ENCODE measurements around the gene NFIL3. TPM values are rescaled to one million over a fixed set of nuclear protein-coding genes. Genes with fewer than 3 reads are reported as not detected.

The NFIL3 gene
- total and polyA plus RNA-seq, 2 experiments from 2014 or later: 4.1 to 7.5 TPM

DNA sequence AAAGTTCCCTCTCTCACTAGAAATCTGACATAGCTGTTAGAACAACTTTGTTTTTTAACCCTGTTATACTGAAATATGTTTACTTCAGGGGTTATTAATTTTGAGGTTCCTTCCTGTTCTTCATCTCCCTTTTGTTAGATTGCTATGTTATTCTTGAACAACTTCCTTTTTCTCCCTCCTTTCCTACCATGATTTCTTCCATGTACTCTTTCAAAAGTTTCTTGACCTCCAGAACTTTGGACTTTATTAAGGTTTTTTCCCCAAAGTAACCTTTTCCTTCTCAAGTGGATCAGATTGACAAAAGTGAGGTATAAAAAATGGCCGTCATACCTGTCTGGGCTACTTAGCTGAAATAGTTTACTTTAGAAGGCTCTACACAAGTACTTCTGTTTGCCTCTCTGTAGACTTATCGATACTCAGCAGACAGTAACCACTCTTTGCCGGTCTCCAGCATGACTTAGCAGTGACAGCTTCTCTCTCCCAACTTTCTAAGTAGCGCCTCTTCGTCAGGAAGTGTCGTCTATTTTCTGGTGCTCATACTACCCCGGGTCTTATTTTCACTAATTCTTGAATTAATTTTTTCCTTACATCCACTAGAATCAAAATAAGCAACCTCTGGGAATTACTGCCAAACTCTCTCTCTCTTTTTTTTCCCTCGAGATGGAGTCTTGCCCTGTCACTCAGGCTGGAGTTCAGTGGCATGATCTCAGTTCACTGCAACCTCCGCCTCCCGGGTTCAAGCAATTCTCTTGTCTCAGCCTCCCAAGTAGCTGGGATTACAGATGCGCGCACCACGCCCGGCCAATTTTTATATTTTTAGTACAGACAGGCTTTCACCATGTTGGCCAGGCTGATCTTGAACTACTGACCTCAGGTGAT is 19.7 kb downstream of the NFIL3 start (continued):
- TF ChIP-seq, protein P1, sequence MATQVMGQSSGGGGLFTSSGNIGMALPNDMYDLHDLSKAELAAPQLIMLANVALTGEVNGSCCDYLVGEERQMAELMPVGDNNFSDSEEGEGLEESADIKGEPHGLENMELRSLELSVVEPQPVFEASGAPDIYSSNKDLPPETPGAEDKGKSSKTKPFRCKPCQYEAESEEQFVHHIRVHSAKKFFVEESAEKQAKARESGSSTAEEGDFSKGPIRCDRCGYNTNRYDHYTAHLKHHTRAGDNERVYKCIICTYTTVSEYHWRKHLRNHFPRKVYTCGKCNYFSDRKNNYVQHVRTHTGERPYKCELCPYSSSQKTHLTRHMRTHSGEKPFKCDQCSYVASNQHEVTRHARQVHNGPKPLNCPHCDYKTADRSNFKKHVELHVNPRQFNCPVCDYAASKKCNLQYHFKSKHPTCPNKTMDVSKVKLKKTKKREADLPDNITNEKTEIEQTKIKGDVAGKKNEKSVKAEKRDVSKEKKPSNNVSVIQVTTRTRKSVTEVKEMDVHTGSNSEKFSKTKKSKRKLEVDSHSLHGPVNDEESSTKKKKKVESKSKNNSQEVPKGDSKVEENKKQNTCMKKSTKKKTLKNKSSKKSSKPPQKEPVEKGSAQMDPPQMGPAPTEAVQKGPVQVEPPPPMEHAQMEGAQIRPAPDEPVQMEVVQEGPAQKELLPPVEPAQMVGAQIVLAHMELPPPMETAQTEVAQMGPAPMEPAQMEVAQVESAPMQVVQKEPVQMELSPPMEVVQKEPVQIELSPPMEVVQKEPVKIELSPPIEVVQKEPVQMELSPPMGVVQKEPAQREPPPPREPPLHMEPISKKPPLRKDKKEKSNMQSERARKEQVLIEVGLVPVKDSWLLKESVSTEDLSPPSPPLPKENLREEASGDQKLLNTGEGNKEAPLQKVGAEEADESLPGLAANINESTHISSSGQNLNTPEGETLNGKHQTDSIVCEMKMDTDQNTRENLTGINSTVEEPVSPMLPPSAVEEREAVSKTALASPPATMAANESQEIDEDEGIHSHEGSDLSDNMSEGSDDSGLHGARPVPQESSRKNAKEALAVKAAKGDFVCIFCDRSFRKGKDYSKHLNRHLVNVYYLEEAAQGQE (IDR thresholded peaks at IDR 0.05; ENCODE audit: unreplicated experiment): no peak
- no peak for TF ChIP-seq POLR2AphosphoS5 (IDR thresholded peaks at IDR 0.05; ENCODE audit: low read depth)
- no peak for TF ChIP-seq ZNF331 (CRISPR knock-in tag; IDR thresholded peaks at IDR 0.05; ENCODE audit: low read depth)

DNA sequence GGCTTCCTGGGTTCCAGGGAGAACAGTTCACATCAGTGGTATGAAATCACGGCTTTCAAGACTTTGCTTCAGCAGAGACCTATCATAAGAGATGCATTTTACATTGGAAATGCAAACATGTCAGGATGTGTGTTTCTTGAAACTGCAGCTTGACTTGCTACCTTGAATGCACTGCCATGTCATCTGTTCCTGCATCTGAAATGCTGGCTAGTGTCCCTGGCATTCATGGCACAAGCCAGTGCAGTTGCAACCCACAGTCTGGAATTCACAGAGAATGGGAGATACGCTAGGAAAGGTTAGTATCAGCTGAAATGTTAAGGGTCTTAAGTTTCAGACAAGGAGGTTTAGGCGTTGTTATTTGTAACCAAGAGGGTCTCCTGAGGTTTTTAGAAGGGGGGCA is 24.7 kb downstream of the NFIL3 start:
- no peaks in the 10 kb centered on the region for H3K4me1 Mint-ChIP-seq
- TF ChIP-seq, protein P2, sequence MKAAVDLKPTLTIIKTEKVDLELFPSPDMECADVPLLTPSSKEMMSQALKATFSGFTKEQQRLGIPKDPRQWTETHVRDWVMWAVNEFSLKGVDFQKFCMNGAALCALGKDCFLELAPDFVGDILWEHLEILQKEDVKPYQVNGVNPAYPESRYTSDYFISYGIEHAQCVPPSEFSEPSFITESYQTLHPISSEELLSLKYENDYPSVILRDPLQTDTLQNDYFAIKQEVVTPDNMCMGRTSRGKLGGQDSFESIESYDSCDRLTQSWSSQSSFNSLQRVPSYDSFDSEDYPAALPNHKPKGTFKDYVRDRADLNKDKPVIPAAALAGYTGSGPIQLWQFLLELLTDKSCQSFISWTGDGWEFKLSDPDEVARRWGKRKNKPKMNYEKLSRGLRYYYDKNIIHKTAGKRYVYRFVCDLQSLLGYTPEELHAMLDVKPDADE (IDR thresholded peaks at IDR 0.05): no peak
- TF ChIP-seq ZNF114 (CRISPR knock-in tag; IDR thresholded peaks at IDR 0.05) (no peak), NANOG (IDR thresholded peaks at IDR 0.05; ENCODE audit: borderline replicate concordance) (no peak), JUNB (IDR thresholded peaks at IDR 0.05; ENCODE audit: unreplicated experiment) (no peak), EZH2phosphoT487 (IDR thresholded peaks at IDR 0.05; ENCODE audit: unreplicated experiment) (no peak), EZH2 (IDR thresholded peaks at IDR 0.05; ENCODE audit: low read depth, unreplicated experiment) (no peak), POLR2AphosphoS5 (IDR thresholded peaks at IDR 0.05; ENCODE audit: low read depth) (no peak)
- TF ChIP-seq, protein P1 (IDR thresholded peaks at IDR 0.05; ENCODE audit: unreplicated experiment): no peak

More for the DNA sequence above, 24.7 kb downstream of the NFIL3 start:
- H3K4me3 ChIP-seq: no peak overlapping the region
- H3K36me3 Mint-ChIP-seq (ENCODE audit: low read depth): no peaks in the 10 kb centered on the region
- H3K36me3 ChIP-seq (ENCODE audit: insufficient read depth): no peaks in the 10 kb centered on the region
- H3K27me3 ChIP-seq (ENCODE audit: insufficient read depth): no peaks in the 10 kb centered on the region
- no peaks in the 10 kb centered on the region for H3K27me3 Mint-ChIP-seq (ENCODE audit: insufficient read depth, low read depth, poor library complexity)
- H3K4me3 Mint-ChIP-seq: no peak overlapping the region
- H3K9me2 ChIP-seq (ENCODE audit: insufficient read depth): no peaks in the 10 kb centered on the region; the same call in 1 of the 2 replicates
- H3F3A ChIP-seq (replicated peaks; ENCODE audit: low read depth): no peaks in the 10 kb centered on the region
- no peak for ATAC-seq
- H3K4me2 ChIP-seq: no peak overlapping the region
- H3K9me3 Mint-ChIP-seq: no peaks in the 10 kb centered on the region
- H4K20me1 ChIP-seq (replicated peaks; ENCODE audit: insufficient read depth): no peaks in the 10 kb centered on the region
- H3K79me2 ChIP-seq (replicated peaks; ENCODE audit: insufficient read depth): no peaks in the 10 kb centered on the region
- no peak overlapping the region for H2AFZ ChIP-seq
- no peak for DNase-seq (ENCODE audit: low spot score)
- no peak overlapping the region for H3K27ac ChIP-seq (ENCODE audit: low read depth)
- no peak overlapping the region for H3K27ac Mint-ChIP-seq
- no peaks in the 10 kb centered on the region for H3K4me1 ChIP-seq (ENCODE audit: insufficient read depth)

Data from GM23338 (cell line).